ENCODE data around the gene SH3GLB2.

SH3GLB2 gene

GRCh38 chr9:129076640-129077037 lies 48.5 kb upstream of the SH3GLB2 start:
- no peak for TF ChIP-seq ESRRG (CRISPR knock-in tag; IDR thresholded peaks at IDR 0.05)
- no peak for TF ChIP-seq PATZ1 (CRISPR knock-in tag; IDR thresholded peaks at IDR 0.05; ENCODE audit: borderline replicate concordance)
- no peak for TF ChIP-seq ZNF8 (CRISPR knock-in tag; IDR thresholded peaks at IDR 0.05)
- TF ChIP-seq ZFP3 (CRISPR knock-in tag; IDR thresholded peaks at IDR 0.05), result no peak
- TF ChIP-seq ISL1 (CRISPR knock-in tag; IDR thresholded peaks at IDR 0.05), result no peak
- TF ChIP-seq GLIS3 (CRISPR knock-in tag; IDR thresholded peaks at IDR 0.05), result no peak
- TF ChIP-seq PPARA (CRISPR knock-in tag; IDR thresholded peaks at IDR 0.05; ENCODE audit: borderline replicate concordance), result no peak
- no peak for TF ChIP-seq ARNTL (CRISPR knock-in tag; IDR thresholded peaks at IDR 0.05; ENCODE audit: borderline replicate concordance, low read depth)
- no peak for TF ChIP-seq ZNF565 (CRISPR knock-in tag; conservative IDR thresholded peaks at IDR 0.05; ENCODE audit: low read depth)
- TF ChIP-seq ZC3H10 (CRISPR knock-in tag; IDR thresholded peaks at IDR 0.05), result no peak
- TF ChIP-seq SNAI2 (CRISPR knock-in tag; IDR thresholded peaks at IDR 0.05), result no peak
- TF ChIP-seq ZFP30 (CRISPR knock-in tag; IDR thresholded peaks at IDR 0.05), result no peak
- no peak for TF ChIP-seq TCF4 (CRISPR knock-in tag; IDR thresholded peaks at IDR 0.05; ENCODE audit: borderline replicate concordance)
- TF ChIP-seq CSDC2 (CRISPR knock-in tag; IDR thresholded peaks at IDR 0.05), result no peak
- TF ChIP-seq CREB5 (CRISPR knock-in tag; IDR thresholded peaks at IDR 0.05; ENCODE audit: low read depth), result no peak
- no peak for TF ChIP-seq TOX (CRISPR knock-in tag; IDR thresholded peaks at IDR 0.05; ENCODE audit: borderline replicate concordance)
- TF ChIP-seq RARB (CRISPR knock-in tag; IDR thresholded peaks at IDR 0.05), result no peak
- TF ChIP-seq POU6F1 (CRISPR knock-in tag; IDR thresholded peaks at IDR 0.05; ENCODE audit: borderline replicate concordance, low read depth), result no peak
- ATAC-seq, result no peak

GRCh38 chr9:129075996-129076639 lies 48.0 kb upstream of the SH3GLB2 start:
- no peak for ATAC-seq
- no peak for TF ChIP-seq CSRNP3 (CRISPR knock-in tag; IDR thresholded peaks at IDR 0.05)
- TF ChIP-seq ZNF8 (CRISPR knock-in tag; IDR thresholded peaks at IDR 0.05), result no peak
- no peak for TF ChIP-seq ZFP30 (CRISPR knock-in tag; IDR thresholded peaks at IDR 0.05)
- TF ChIP-seq CREB5 (CRISPR knock-in tag; IDR thresholded peaks at IDR 0.05; ENCODE audit: low read depth), result no peak
- no peak for TF ChIP-seq TOX (CRISPR knock-in tag; IDR thresholded peaks at IDR 0.05; ENCODE audit: borderline replicate concordance)

- ATAC-seq, result no peak
- TF ChIP-seq ZFP3 (CRISPR knock-in tag; IDR thresholded peaks at IDR 0.05) (no peak), TCF4 (CRISPR knock-in tag; IDR thresholded peaks at IDR 0.05; ENCODE audit: borderline replicate concordance) (no peak), PATZ1 (CRISPR knock-in tag; IDR thresholded peaks at IDR 0.05; ENCODE audit: borderline replicate concordance) (no peak), SNAI2 (CRISPR knock-in tag; IDR thresholded peaks at IDR 0.05) (no peak), POU6F1 (CRISPR knock-in tag; IDR thresholded peaks at IDR 0.05; ENCODE audit: borderline replicate concordance, low read depth) (no peak), GLIS3 (CRISPR knock-in tag; IDR thresholded peaks at IDR 0.05) (no peak), ZNF565 (CRISPR knock-in tag; conservative IDR thresholded peaks at IDR 0.05; ENCODE audit: low read depth) (no peak), TOX (CRISPR knock-in tag; IDR thresholded peaks at IDR 0.05; ENCODE audit: borderline replicate concordance) (no peak), BACH2 (CRISPR knock-in tag; IDR thresholded peaks at IDR 0.05; ENCODE audit: borderline replicate concordance) (no peak), ZNF8 (CRISPR knock-in tag; IDR thresholded peaks at IDR 0.05) (no peak), OSR1 (CRISPR knock-in tag; IDR thresholded peaks at IDR 0.05) (no peak), ARNTL (CRISPR knock-in tag; IDR thresholded peaks at IDR 0.05; ENCODE audit: borderline replicate concordance, low read depth) (no peak), ZC3H10 (CRISPR knock-in tag; IDR thresholded peaks at IDR 0.05) (no peak), RARB (CRISPR knock-in tag; IDR thresholded peaks at IDR 0.05) (no peak), ZNF70 (CRISPR knock-in tag; IDR thresholded peaks at IDR 0.05) (no peak), PPARA (CRISPR knock-in tag; IDR thresholded peaks at IDR 0.05; ENCODE audit: borderline replicate concordance) (no peak), ZFP30 (CRISPR knock-in tag; IDR thresholded peaks at IDR 0.05) (no peak), CREB5 (CRISPR knock-in tag; IDR thresholded peaks at IDR 0.05; ENCODE audit: low read depth) (no peak), CSDC2 (CRISPR knock-in tag; IDR thresholded peaks at IDR 0.05) (no peak)
These were observed 46.0 kb upstream of the SH3GLB2 start for GRCh38 chr9:129074106-129074505.
